Brain microvascular endothelial cell (primary cell): ENCODE measurements around the gene KDELR1.

Experiments
- DNase-seq: peaks from one replicate; pipeline ENCODE4 v3.0.0-alpha.2; 2020
- H3K27ac ChIP-seq: fragments of 250-450 bp; sonication (Bioruptor Pico); 2 replicates; pipeline ENCODE4 v1.5.1; 2020; ENCODE audit warnings: mild to moderate bottlenecking, moderate library complexity
- H3K27me3 ChIP-seq: fragments of 250-450 bp; sonication (Bioruptor Pico); replicated peaks from 2 replicates; pipeline ENCODE4 v1.5.1; 2020; ENCODE audit warnings: mild to moderate bottlenecking
- H3K36me3 ChIP-seq: fragments of 250-450 bp; sonication (Bioruptor Pico); replicated peaks from 2 replicates; pipeline ENCODE4 v1.5.1; 2020; ENCODE audit warnings: mild to moderate bottlenecking
- H3K4me3 ChIP-seq: 2 replicates; pipeline ENCODE4 v1.5.1; 2011; ENCODE audit warnings: low read depth, mild to moderate bottlenecking, control low read depth, low read length, moderate library complexity
- in situ Hi-C: cut with HindIII; loops from 2 replicates; pipeline ENCODE4 v1.10.0; 2017; ENCODE audit warnings: low sequenced_read_pairs, low pct_ligation_motif_present
- TF ChIP-seq, protein P1 (sequence below): IDR thresholded peaks from 2 replicates; pipeline ENCODE4 v1.5.1; 2011; ENCODE audit warnings: low read depth, mild to moderate bottlenecking, moderate library complexity, low read length, control low read depth, inconsistent platforms; ENCODE audit errors: missing control alignments

The KDELR1 gene

GRCh38 chr19:48348045-48348444 is 43.3 kb downstream of the KDELR1 start:
- TF ChIP-seq, protein P1, sequence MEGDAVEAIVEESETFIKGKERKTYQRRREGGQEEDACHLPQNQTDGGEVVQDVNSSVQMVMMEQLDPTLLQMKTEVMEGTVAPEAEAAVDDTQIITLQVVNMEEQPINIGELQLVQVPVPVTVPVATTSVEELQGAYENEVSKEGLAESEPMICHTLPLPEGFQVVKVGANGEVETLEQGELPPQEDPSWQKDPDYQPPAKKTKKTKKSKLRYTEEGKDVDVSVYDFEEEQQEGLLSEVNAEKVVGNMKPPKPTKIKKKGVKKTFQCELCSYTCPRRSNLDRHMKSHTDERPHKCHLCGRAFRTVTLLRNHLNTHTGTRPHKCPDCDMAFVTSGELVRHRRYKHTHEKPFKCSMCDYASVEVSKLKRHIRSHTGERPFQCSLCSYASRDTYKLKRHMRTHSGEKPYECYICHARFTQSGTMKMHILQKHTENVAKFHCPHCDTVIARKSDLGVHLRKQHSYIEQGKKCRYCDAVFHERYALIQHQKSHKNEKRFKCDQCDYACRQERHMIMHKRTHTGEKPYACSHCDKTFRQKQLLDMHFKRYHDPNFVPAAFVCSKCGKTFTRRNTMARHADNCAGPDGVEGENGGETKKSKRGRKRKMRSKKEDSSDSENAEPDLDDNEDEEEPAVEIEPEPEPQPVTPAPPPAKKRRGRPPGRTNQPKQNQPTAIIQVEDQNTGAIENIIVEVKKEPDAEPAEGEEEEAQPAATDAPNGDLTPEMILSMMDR: no peak
- H3K4me3 ChIP-seq: no peak overlapping the region
- no peak overlapping the region for H3K27ac ChIP-seq
- no peaks in the 10 kb centered on the region for H3K27me3 ChIP-seq
- DNase-seq: no peak
- in situ Hi-C loops: no loop called here
- H3K36me3 ChIP-seq: no peaks in the 10 kb centered on the region

GRCh38 chr19:48346191-48346590 is 45.2 kb downstream of the KDELR1 start:
- Histone ChIP-seq H3K4me3 (no peak overlapping the region), H3K27me3 (no peaks in the 10 kb centered on the region), H3K27ac (no peak overlapping the region), H3K36me3 (no peaks in the 10 kb centered on the region)
- DNase-seq: no peak
- in situ Hi-C loops: no loop called here
- TF ChIP-seq, protein P1: no peak

DNA sequence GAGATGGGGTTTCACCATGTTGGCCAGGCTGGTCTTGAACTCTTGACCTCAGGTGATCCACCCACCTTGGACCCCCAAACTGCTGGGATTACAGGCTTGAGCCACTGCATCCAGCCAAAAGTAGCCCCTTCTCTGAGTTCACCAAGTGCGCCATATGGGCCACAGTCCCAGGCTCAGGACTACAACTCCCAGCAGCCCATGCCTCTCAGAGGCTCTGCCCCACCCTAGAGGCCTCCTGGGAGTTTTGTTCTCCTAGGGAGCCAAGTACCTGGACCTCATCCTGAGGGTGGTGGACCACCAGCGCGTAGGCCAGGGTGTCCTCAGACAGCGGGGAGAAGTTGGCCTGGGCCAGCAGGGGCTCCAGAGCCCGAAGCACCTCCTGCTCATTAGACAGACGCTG is 46.5 kb downstream of the KDELR1 start:
- TF ChIP-seq, protein P1: no peak
- H3K27ac ChIP-seq: no peak overlapping the region
- no peak for DNase-seq
- no peak overlapping the region for H3K4me3 ChIP-seq
- no peaks in the 10 kb centered on the region for H3K27me3 ChIP-seq
- in situ Hi-C loops: no loop called here
- no peaks in the 10 kb centered on the region for H3K36me3 ChIP-seq

GRCh38 chr19:48342841-48343540 is 48.4 kb downstream of the KDELR1 start:
- in situ Hi-C loops: no loop called here
- DNase-seq: peak; percentile 77
- TF ChIP-seq, protein P1: no peak
- H3K4me3 ChIP-seq: no peak overlapping the region
- no peak overlapping the region for H3K27ac ChIP-seq
- H3K36me3 ChIP-seq: no peaks in the 10 kb centered on the region
- H3K27me3 ChIP-seq: no peaks in the 10 kb centered on the region

- Histone ChIP-seq H3K36me3 (no peaks in the 10 kb centered on the region), H3K27ac (no peak overlapping the region), H3K4me3 (no peak overlapping the region), H3K27me3 (no peaks in the 10 kb centered on the region)
- TF ChIP-seq, protein P1: no peak
- in situ Hi-C loops: no loop called here
- DNase-seq: no peak
These were observed 49.0 kb downstream of the KDELR1 start for GRCh38 chr19:48342414-48342738.
